Measurements from ENCODE around the gene DHX15. TPM values are rescaled to one million over a fixed set of nuclear protein-coding genes. Genes with fewer than 3 reads are reported as not detected.

DHX15 gene
- total RNA-seq, 3 donors from 2014 or later (not counting 1 experiment from before 2014, with no cell fraction given) = 174 to 180 (median 179) TPM

- Histone ChIP-seq H3K36me3 (ENCODE audit: control insufficient read depth, insufficient read depth, low read length) (no peaks in the 10 kb centered on the region), H3K9me3 (ENCODE audit: control insufficient read depth, insufficient read depth, low read length) (no peaks in the 10 kb centered on the region), H3K27me3 (ENCODE audit: control insufficient read depth, insufficient read depth, low read length) (no peaks in the 10 kb centered on the region), H3K27ac (ENCODE audit: low read length) (no peak overlapping the region), H3K4me1 (ENCODE audit: control insufficient read depth, insufficient read depth, low read length) (no peaks in the 10 kb centered on the region), H3K4me3 (ENCODE audit: low read length) (no peak overlapping the region)
- intact Hi-C loops (cut with micrococcal nuclease) = loop anchor here (1.0 kb wide), 1 partner anchor 199 kb away; no protein-coding TSS in a partner anchor
- WGBS (ENCODE audit: insufficient coverage) = 33% methylated on average over 14 of the region's 15 CpGs
- ATAC-seq (peak; percentile 55 to 79 (median 60)), DNase-seq (peak; percentile 55 to 67)
- peaks cover 23% of the 10 kb centered on the region in 2 donors for H3K27me3 Mint-ChIP-seq (ENCODE audit: low read depth in 2 of 2)
- peak; percentile 73 for TF ChIP-seq CTCF (IDR thresholded peaks at IDR 0.05)
- H3K4me3 Mint-ChIP-seq = no peak overlapping the region
- peaks cover 0 to 3% of the 10 kb centered on the region in 2 donors for H3K9me3 Mint-ChIP-seq
- H3K27ac Mint-ChIP-seq = no peak overlapping the region
- H3K36me3 Mint-ChIP-seq = no peaks in the 10 kb centered on the region
- peaks cover 0 to 5% of the 10 kb centered on the region in 2 donors for H3K4me1 Mint-ChIP-seq
Observed at GRCh38 chr4:24488399-24489164, 95.8 kb downstream of the DHX15 start.

GRCh38 chr4:24482871-24483270 is 101.5 kb downstream of the DHX15 start:
- peaks cover 19 to 34% of the 10 kb centered on the region in 2 donors for H3K27me3 Mint-ChIP-seq (ENCODE audit: low read depth in 2 of 2)
- intact Hi-C loops (cut with micrococcal nuclease) = no loop called here
- WGBS (ENCODE audit: insufficient coverage) = 97% methylated on average over 4 of the region's 4 CpGs

GRCh38 chr4:24477919-24478318 is 106.4 kb downstream of the DHX15 start:
- H3K4me3 ChIP-seq (ENCODE audit: low read length) = no peak overlapping the region
- 62% methylated on average over 5 of the region's 5 CpGs for WGBS (ENCODE audit: insufficient coverage)
- H3K9me3 ChIP-seq (ENCODE audit: control insufficient read depth, insufficient read depth, low read length) = no peaks in the 10 kb centered on the region
- no peaks in the 10 kb centered on the region for H3K36me3 ChIP-seq (ENCODE audit: control insufficient read depth, insufficient read depth, low read length)
- peaks cover 6% of the 10 kb centered on the region for H3K4me1 ChIP-seq (ENCODE audit: control insufficient read depth, insufficient read depth, low read length)
- H3K4me1 Mint-ChIP-seq = peaks cover 5 to 6% of the 10 kb centered on the region in 2 donors
- TF ChIP-seq CTCF (IDR thresholded peaks at IDR 0.05) = no peak
- DNase-seq (no peak), ATAC-seq (no peak)
- H3K9me3 Mint-ChIP-seq = no peaks in the 10 kb centered on the region
- no peaks in the 10 kb centered on the region for H3K36me3 Mint-ChIP-seq
- intact Hi-C loops (cut with micrococcal nuclease) = no loop called here
- no peak overlapping the region for H3K4me3 Mint-ChIP-seq
- no peak overlapping the region for H3K27ac ChIP-seq (ENCODE audit: low read length)
- no peak overlapping the region for H3K27ac Mint-ChIP-seq
- H3K27me3 ChIP-seq (ENCODE audit: control insufficient read depth, insufficient read depth, low read length) = no peaks in the 10 kb centered on the region
- peaks cover 29 to 43% of the 10 kb centered on the region in 2 donors for H3K27me3 Mint-ChIP-seq (ENCODE audit: low read depth in 2 of 2)

More at GRCh38 chr4:24482871-24483270, 101.5 kb downstream of the DHX15 start:
- Histone ChIP-seq H3K4me3 (ENCODE audit: low read length) (no peak overlapping the region), H3K36me3 (ENCODE audit: control insufficient read depth, insufficient read depth, low read length) (no peaks in the 10 kb centered on the region), H3K27ac (ENCODE audit: low read length) (no peak overlapping the region), H3K27me3 (ENCODE audit: control insufficient read depth, insufficient read depth, low read length) (no peaks in the 10 kb centered on the region), H3K9me3 (ENCODE audit: control insufficient read depth, insufficient read depth, low read length) (no peaks in the 10 kb centered on the region), H3K4me1 (ENCODE audit: control insufficient read depth, insufficient read depth, low read length) (no peaks in the 10 kb centered on the region)
- DNase-seq (no peak), ATAC-seq (no peak)
- no peaks in the 10 kb centered on the region for H3K9me3 Mint-ChIP-seq
- H3K27ac Mint-ChIP-seq = no peak overlapping the region
- H3K4me1 Mint-ChIP-seq = no peaks in the 10 kb centered on the region
- H3K36me3 Mint-ChIP-seq = no peaks in the 10 kb centered on the region
- no peak for TF ChIP-seq CTCF (IDR thresholded peaks at IDR 0.05)
- H3K4me3 Mint-ChIP-seq = no peak overlapping the region

Other genes with a start within 250 kb of the DHX15 start
- gene SOD3, start 211.0 kb upstream of the DHX15 start, total RNA-seq = not detected